CD14-positive monocyte (primary cell): ENCODE measurements around the gene ABAT. TPM values are rescaled to one million over a fixed set of nuclear protein-coding genes. Genes with fewer than 3 reads are reported as not detected.

ENCODE experiments used
- DNase-seq, 3 donors: peaks; one replicate each; pipeline ENCODE4 v3.0.0-alpha.2; 2011 to 2022
- H2AFZ ChIP-seq: 2 replicates; pipeline ENCODE4 v1.6.0; 2012; ENCODE audit warnings: mild to moderate bottlenecking, low read depth, low read length, inconsistent platforms; ENCODE audit not compliant: insufficient read depth, poor library complexity, severe bottlenecking
- H3K27ac ChIP-seq, 2 donors: 1 replicate in 1 of 2; 2 replicates in 1 of 2; pipeline ENCODE4 v1.5.1; 2012 to 2013; ENCODE audit warnings: low read length in 2 of 2, control low read depth in 1 of 2, inconsistent platforms in 1 of 2, low read depth in 1 of 2, mild to moderate bottlenecking in 1 of 2
- H3K27me3 ChIP-seq, 2 donors: one replicate each; pipeline versions ENCODE4 v1.6.0 to v1.6.1; 2011 to 2013; ENCODE audit warnings: low read length in 2 of 2; ENCODE audit not compliant: control insufficient read depth in 2 of 2, insufficient read depth in 2 of 2
- H3K36me3 ChIP-seq, 2 donors: replicated peaks in 1 of 2; 1 replicate in 1 of 2; 2 replicates in 1 of 2; pipeline versions ENCODE4 v1.5.1 to v1.6.1; 2012 to 2013; ENCODE audit warnings: low read length in 2 of 2, control low read depth in 1 of 2, inconsistent platforms in 1 of 2, mild to moderate bottlenecking in 1 of 2; ENCODE audit not compliant: insufficient read depth in 2 of 2, control insufficient read depth in 1 of 2
- H3K4me1 ChIP-seq, 2 donors: 1 replicate in 1 of 2; 2 replicates in 1 of 2; pipeline versions ENCODE4 v1.5.1 to v1.6.1; 2012 to 2013; ENCODE audit warnings: low read length in 2 of 2, control low read depth in 1 of 2, inconsistent platforms in 1 of 2, mild to moderate bottlenecking in 1 of 2, moderate library complexity in 1 of 2; ENCODE audit not compliant: insufficient read depth in 2 of 2, control insufficient read depth in 1 of 2
- H3K4me2 ChIP-seq: replicated peaks from 2 replicates; pipeline ENCODE3; 2012; ENCODE audit warnings: low read length, moderate library complexity, mild to moderate bottlenecking; ENCODE audit not compliant: poor library complexity, severe bottlenecking; ENCODE audit errors: extremely low read depth
- H3K4me3 ChIP-seq, 3 experiments: fragments of 200-600 bp in 1 of 3; sonication (generic) in 1 of 3; replicated peaks in 1 of 3; 1 replicate in 2 of 3; 2 replicates in 1 of 3; pipeline ENCODE4 v1.5.1; 2011 to 2013; ENCODE audit warnings: low read length in 3 of 3, mild to moderate bottlenecking in 3 of 3, control low read depth in 2 of 3, low read depth in 2 of 3, inconsistent platforms in 1 of 3, moderate library complexity in 1 of 3
- H3K79me2 ChIP-seq: 2 replicates; pipeline ENCODE4 v1.6.0; 2012; ENCODE audit warnings: mild to moderate bottlenecking, control low read depth, inconsistent platforms, low read length, moderate library complexity; ENCODE audit not compliant: insufficient read depth
- H3K9ac ChIP-seq: 2 replicates; pipeline ENCODE4 v1.6.0; 2017; ENCODE audit warnings: low read length, mild to moderate bottlenecking; ENCODE audit not compliant: insufficient read depth, poor library complexity, severe bottlenecking
- H3K9me3 ChIP-seq, 2 donors: replicated peaks in 1 of 2; 1 replicate in 1 of 2; 2 replicates in 1 of 2; pipeline versions ENCODE4 v1.5.1 to v1.6.1; 2012 to 2013; ENCODE audit warnings: low read length in 2 of 2, control low read depth in 1 of 2; ENCODE audit not compliant: control insufficient read depth in 1 of 2, insufficient read depth in 1 of 2
- H4K20me1 ChIP-seq: 2 replicates; pipeline ENCODE4 v1.6.0; 2012; ENCODE audit warnings: mild to moderate bottlenecking, low read length, control low read depth, moderate library complexity; ENCODE audit not compliant: insufficient read depth
- H3K27ac Mint-ChIP-seq, 7 donors: one replicate each; pipeline ENCODE4 v1.8.0; 2020; ENCODE audit warnings: mild to moderate bottlenecking in 7 of 7, mixed read lengths in 7 of 7, moderate library complexity in 6 of 7, inconsistent platforms in 2 of 7
- H3K27me3 Mint-ChIP-seq, 3 donors: one replicate each; pipeline ENCODE4 v1.8.0; 2021 to 2022; ENCODE audit warnings: low read depth in 3 of 3, mild to moderate bottlenecking in 3 of 3, mixed read lengths in 3 of 3, moderate library complexity in 3 of 3, inconsistent platforms in 1 of 3
- H3K36me3 Mint-ChIP-seq, 2 donors: one replicate each; pipeline ENCODE4 v1.8.0; 2020; ENCODE audit warnings: mixed read lengths in 2 of 2, inconsistent platforms in 1 of 2, mild to moderate bottlenecking in 1 of 2
- H3K4me1 Mint-ChIP-seq: one replicate; pipeline ENCODE4 v1.8.0; 2020; ENCODE audit warnings: mild to moderate bottlenecking, mixed read lengths
- H3K4me3 Mint-ChIP-seq, 2 donors: one replicate each; pipeline ENCODE4 v1.8.0; 2020; ENCODE audit warnings: mild to moderate bottlenecking in 2 of 2, mixed read lengths in 2 of 2, moderate library complexity in 1 of 2
- H3K9me3 Mint-ChIP-seq, 7 donors: one replicate each; pipeline ENCODE4 v1.8.0; 2020 to 2022; ENCODE audit warnings: mixed read lengths in 7 of 7, mild to moderate bottlenecking in 6 of 7, moderate library complexity in 6 of 7, inconsistent platforms in 2 of 7
- CTCF ChIP-seq: fragments of 200-600 bp; IDR thresholded peaks from one replicate; pipeline ENCODE4 v1.8.0; 2022; ENCODE audit warnings: antibody characterized with exemption, mild to moderate bottlenecking
- WGBS: methylation state at CpG from one replicate; pipeline ENCODE4 v1.1.5; 2013; ENCODE audit warnings: missing lambda C conversion rate; ENCODE audit not compliant: insufficient coverage; 5-methylcytosine and 5-hydroxymethylcytosine counted together
- intact Hi-C, 2 donors: fragments of 100-400 bp; cut with micrococcal nuclease; formaldehyde crosslinking; loops; one replicate each; pipeline versions ENCODE4 v1.15.0 to v1.15.1; 2023
- polyA plus RNA-seq, 3 donors: library from polyadenylated mRNA; depleted of rRNA in 1 of 3; unstranded in 2 of 3; stranded (reverse) in 1 of 3; fragments of 300-500 nt in 2 of 3; fragments of >200 nt in 1 of 3; fragmentation: Illumina TruSeq in 2 of 3; gene quantifications; 1 replicate in 2 of 3; 2 replicates in 1 of 3; pipeline ENCODE4 v1.2.3, GENCODE V29; 2012 to 2021

The ABAT gene
- polyA plus RNA-seq, 3 donors: 4.9 to 11.8 (median 8.7) TPM

GRCh38 chr16:8788578-8789172 is 114.3 kb downstream of the ABAT start:
- Mint-ChIP-seq H3K4me1 (no peaks in the 10 kb centered on the region), H3K9me3 (peaks cover 0 to 3% (median 0%) of the 10 kb centered on the region in 7 donors), H3K36me3 (peaks cover 0 to 4% of the 10 kb centered on the region in 2 donors), H3K27ac (no peak overlapping the region), H3K4me3 (no peak overlapping the region), H3K27me3 (peaks cover 0 to 7% (median 4%) of the 10 kb centered on the region in 3 donors)
- H4K20me1 ChIP-seq: no peaks in the 10 kb centered on the region
- no peaks in the 10 kb centered on the region for H3K36me3 ChIP-seq
- intact Hi-C loops: no loop called here
- no peaks in the 10 kb centered on the region for H3K4me1 ChIP-seq
- H3K9me3 ChIP-seq: no peaks in the 10 kb centered on the region
- 84% methylated on average over 8 of the region's 8 CpGs for WGBS
- no peak overlapping the region for H3K4me2 ChIP-seq
- no peak for TF ChIP-seq CTCF
- H3K9ac ChIP-seq: no peak overlapping the region
- H2AFZ ChIP-seq: no peak overlapping the region
- H3K27me3 ChIP-seq: no peaks in the 10 kb centered on the region
- no peaks in the 10 kb centered on the region for H3K79me2 ChIP-seq
- H3K4me3 ChIP-seq: no peak overlapping the region
- no peak overlapping the region for H3K27ac ChIP-seq
- DNase-seq: no peak

- H3K4me2 ChIP-seq: no peak overlapping the region
- H3K36me3 Mint-ChIP-seq: peaks cover 5 to 15% of the 10 kb centered on the region in 2 donors
- peaks cover 29 to 37% of the 10 kb centered on the region in 2 donors for H3K4me1 ChIP-seq
- intact Hi-C loops: loop anchor here in 1 of 2 donors (5.0 to 10.0 kb wide), 3 partner anchors 72 to 163 kb away; partner anchors contain the start of genes ABAT and CARHSP1
- no peak overlapping the region for H2AFZ ChIP-seq
- peaks cover 0 to 3% (median 0%) of the 10 kb centered on the region in 7 donors for H3K9me3 Mint-ChIP-seq
- H3K4me3 ChIP-seq: no peak overlapping the region
- H4K20me1 ChIP-seq: peaks cover 15% of the 10 kb centered on the region
- TF ChIP-seq CTCF: no peak
- peaks cover 31% of the 10 kb centered on the region for H3K4me1 Mint-ChIP-seq
- H3K79me2 ChIP-seq: peaks cover 51% of the 10 kb centered on the region
- WGBS: 93% methylated on average over 3 of the region's 8 CpGs
- H3K27ac ChIP-seq: no peak overlapping the region
- H3K9ac ChIP-seq: no peak overlapping the region
- H3K27me3 Mint-ChIP-seq: peaks cover 0 to 4% (median 0%) of the 10 kb centered on the region in 3 donors
- H3K36me3 ChIP-seq: peaks cover 0 to 14% of the 10 kb centered on the region in 2 donors
- H3K4me3 Mint-ChIP-seq: no peak overlapping the region
- no peaks in the 10 kb centered on the region for H3K27me3 ChIP-seq
- H3K27ac Mint-ChIP-seq: no peak overlapping the region
- no peak for DNase-seq
- no peaks in the 10 kb centered on the region for H3K9me3 ChIP-seq
These were observed 120.7 kb downstream of the ABAT start for GRCh38 chr16:8795091-8795490.
